Activated CD4-positive, alpha-beta T cell treated with anti-CD3 and anti-CD28 coated beads, Interleukin-2, Interleukin-4, amounts not matched to agents 100 ng/mL and 50 ng/mL, durations not matched to agents 16 hours and 8 hours (primary cell): ENCODE measurements around the gene LTN1.
A peak's percentile ranks its signal among the peaks of the same experiment; 100 is the strongest.

ENCODE experiments used
- DNase-seq: peaks from one replicate; pipeline ENCODE4 v3.0.0-alpha.2; 2020; ENCODE audit warnings: low spot score

LTN1 gene

GRCh38 chr21:28927130-28927529 lies 65.5 kb downstream of the LTN1 start:
- no peak for DNase-seq

DNA sequence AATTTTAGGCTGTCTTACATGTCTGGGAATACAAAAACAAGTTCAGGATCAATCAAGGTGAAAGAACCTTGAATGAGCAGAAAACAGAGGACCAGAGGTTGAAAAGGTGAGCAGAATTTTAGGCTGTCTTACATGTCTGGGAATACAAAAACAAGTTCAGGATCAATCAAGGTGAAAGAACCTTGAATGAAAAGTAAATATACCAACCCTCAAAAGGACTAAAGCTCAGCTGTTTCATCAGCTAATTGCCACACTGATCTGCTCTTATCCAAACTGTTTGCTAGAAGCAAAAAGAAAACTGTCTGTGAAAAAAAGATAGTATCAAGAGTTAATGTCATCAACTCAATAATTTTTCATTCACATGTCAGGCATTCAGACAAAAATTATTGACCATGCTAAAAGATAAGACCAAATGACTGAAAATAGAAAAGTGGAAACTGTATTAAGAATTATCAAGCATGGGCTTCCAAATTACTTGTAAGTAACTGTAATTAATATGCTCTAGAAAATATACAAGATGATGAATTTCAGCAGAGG lies 69.2 kb downstream of the LTN1 start:
- DNase-seq, result no peak

DNA sequence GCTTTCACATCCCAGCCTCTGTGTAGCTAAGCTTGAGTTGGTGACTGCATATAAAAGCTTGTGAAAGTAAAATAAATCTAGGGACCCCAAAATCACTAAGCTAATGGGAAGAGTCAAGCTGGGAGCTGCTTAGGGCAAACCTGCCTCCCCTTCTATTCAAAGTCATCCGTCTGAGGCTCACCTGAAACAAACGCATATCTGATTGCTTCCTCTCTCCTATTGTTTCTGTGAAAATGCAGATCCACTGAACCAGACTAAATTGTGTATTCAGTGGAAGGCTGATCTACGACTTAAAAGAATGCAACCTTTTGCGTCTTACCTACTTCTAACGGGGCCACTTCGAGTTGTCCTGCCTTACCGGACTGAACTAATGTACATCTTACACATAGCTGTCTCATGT lies 70.3 kb downstream of the LTN1 start:
- no peak for DNase-seq

GRCh38 chr21:28916150-28916893 lies 76.4 kb downstream of the LTN1 start:
- no peak for DNase-seq

- no peak for DNase-seq
Measured at GRCh38 chr21:28913071-28913470, 79.6 kb downstream of the LTN1 start.

GRCh38 chr21:28910280-28910887 lies 82.3 kb downstream of the LTN1 start:
- DNase-seq, result no peak

GRCh38 chr21:28908351-28908750 lies 84.3 kb downstream of the LTN1 start:
- no peak for DNase-seq

GRCh38 chr21:28906841-28907240 lies 85.8 kb downstream of the LTN1 start:
- no peak for DNase-seq

- no peak for DNase-seq
Measured at GRCh38 chr21:28906236-28906635, 86.4 kb downstream of the LTN1 start.

DNA sequence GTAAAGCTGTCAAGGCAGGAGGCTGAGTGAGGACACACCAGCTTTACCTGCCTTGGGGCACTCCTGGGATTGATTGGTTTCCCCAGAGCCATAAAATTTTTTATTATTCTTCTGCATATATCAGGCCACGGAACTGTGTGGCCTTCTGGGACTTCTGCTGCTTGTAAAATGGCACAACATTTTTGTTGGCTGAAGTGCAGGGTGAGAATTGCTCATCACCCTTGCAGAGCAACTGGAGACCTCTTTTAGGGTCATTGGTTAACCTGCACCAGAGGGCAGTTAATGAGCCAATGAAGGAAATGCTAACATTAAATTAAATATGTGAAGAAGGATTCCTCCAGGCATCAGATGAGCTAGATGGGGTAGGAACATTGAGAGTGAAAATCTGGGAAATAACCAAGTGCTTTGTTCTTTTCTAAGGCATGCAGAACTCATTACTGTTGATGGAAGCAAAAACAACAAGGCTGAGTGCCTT lies 87.7 kb downstream of the LTN1 start:
- no peak for DNase-seq

- DNase-seq, result no peak
Measured at GRCh38 chr21:28903448-28903847, 89.2 kb downstream of the LTN1 start.

DNA sequence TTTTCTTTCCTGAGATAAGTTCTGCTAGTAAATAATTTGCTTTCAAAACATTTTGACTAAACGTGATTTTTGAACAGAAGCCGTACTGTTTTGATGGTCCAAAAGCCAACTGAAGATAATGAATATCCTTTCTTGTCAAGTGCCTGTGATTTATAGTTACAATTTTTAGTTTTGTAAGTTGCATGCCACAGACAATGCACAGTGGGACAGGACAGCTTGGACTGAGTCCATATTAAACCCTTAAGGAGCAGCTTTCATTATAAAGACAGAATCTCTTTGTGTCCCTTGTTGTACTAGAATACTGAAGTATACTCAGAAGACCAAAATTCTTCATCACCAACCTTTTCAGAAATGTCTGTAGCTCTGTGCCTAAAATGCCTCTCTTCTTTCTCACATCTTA lies 92.2 kb downstream of the LTN1 start:
- DNase-seq, result no peak

GRCh38 chr21:28899744-28900143 lies 92.9 kb downstream of the LTN1 start:
- peak; percentile 8 for DNase-seq

DNA sequence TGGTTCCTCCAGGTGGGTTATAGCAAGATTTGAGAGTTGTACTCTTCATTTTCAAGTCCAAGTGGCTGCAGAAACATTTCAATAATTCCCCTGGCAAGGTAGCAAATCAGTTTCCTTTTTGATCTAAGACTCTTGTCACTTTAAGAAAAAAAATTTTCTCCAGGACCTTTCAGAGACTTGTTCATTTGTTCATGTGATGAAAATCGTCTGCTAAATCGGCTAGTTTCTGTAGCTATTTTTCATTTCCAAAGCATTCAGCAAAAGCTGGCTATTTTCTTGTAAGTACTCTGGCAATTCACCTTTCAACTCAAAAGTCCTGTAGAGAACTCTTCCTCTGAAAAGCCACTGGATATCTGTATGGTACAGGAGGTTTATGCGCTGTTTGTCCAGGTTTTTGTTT lies 93.5 kb downstream of the LTN1 start:
- DNase-seq, result no peak

- DNase-seq, result no peak
Measured at GRCh38 chr21:28893687-28894086, 99.0 kb downstream of the LTN1 start.

GRCh38 chr21:28892199-28893111 lies 100.2 kb downstream of the LTN1 start:
- DNase-seq, result no peak

GRCh38 chr21:28885853-28886177 lies 106.9 kb downstream of the LTN1 start:
- no peak for DNase-seq

DNA sequence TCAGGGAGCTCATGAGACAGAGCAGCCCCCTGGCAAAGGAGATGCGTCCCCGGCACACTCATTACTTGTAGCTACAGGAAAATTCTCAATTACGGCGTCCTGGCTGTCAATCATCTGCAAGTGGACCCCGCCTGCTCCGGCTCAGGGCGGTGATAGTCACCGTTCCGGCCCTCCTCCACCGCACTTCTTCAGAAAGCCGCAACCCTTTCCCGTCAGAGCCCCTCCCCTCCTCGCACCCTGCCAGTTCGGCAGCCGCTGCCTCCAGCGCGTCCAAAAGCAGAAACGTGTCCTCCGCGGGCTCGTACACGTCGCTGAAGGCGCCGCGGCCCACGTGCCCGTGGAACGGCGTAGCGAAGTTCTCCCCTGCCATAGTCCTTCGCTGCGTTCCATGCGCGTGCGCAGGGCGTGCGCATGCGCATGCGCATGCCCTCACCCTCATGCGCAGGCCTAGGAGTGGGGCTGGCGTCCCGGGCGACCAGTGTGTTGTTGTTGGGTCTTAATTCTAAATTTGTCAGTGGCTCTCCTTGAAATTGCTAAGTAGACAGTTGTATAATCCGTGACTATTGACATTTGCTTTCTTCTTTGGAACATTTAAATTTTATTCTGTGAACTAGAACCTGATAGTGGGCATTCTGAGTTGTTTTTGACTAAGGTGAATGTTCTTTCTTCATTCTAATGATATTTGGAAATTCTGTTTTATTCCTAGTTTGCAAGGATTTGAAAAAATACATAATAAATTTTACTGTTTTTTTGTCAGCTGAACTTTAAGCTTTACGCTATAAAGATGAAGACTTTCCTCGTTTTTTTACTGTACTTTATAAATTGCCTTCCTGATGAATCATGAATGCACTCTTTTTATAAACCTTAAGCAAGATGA lies 107.5 kb downstream of the LTN1 start:
- peak; percentile 96 for DNase-seq

GRCh38 chr21:28884481-28884880 lies 108.2 kb downstream of the LTN1 start:
- DNase-seq, result peak; percentile 17

DNA sequence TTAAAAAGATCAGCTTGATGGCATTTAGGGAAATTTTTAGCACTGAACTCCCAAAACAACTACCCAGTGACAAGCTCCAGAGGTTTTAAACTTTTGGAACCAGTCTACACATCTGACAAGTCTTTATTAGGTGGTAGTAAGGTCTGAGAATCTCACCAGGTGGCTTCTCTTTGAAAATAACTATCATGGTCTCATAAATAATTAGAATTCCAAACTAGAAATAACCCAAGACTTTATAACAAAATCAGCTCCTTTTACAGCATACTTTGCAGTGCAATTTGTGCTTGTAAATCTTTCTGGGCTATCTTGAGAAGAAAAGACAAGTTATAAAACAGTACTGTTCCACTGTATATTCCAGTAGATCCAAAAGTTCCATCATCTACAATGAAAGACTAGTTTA lies 108.7 kb downstream of the LTN1 start:
- DNase-seq, result no peak

DNA sequence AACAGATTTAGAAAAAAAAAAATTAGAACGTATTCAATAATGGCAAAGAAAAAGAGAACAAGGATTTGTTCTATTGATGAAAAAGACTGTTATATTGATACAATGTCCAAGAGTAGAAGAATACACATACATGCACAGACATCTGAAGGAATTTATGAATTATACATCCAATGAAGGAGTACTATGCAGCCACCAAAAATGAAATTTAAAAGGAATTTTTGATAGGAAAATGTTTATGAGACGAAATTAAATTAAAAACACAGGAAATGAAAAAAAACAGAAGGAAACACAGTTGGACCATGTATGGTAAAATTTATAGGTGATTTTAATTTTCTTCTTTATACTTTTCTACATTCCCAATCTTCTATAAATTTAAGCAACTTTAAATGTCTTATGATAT lies 110.3 kb downstream of the LTN1 start:
- DNase-seq, result no peak
